ENCODE results near the gene PRDX1. TPM values are rescaled to one million over a fixed set of nuclear protein-coding genes. Genes with fewer than 3 reads are reported as not detected.
"Not testable (repeated sequence)": the region's sequence is repeated elsewhere in the genome, so short reads cannot be mapped to it uniquely, and the experiment has no call there.

PRDX1 gene
- polyA plus RNA-seq, 1 donor, result 129 TPM

DNA sequence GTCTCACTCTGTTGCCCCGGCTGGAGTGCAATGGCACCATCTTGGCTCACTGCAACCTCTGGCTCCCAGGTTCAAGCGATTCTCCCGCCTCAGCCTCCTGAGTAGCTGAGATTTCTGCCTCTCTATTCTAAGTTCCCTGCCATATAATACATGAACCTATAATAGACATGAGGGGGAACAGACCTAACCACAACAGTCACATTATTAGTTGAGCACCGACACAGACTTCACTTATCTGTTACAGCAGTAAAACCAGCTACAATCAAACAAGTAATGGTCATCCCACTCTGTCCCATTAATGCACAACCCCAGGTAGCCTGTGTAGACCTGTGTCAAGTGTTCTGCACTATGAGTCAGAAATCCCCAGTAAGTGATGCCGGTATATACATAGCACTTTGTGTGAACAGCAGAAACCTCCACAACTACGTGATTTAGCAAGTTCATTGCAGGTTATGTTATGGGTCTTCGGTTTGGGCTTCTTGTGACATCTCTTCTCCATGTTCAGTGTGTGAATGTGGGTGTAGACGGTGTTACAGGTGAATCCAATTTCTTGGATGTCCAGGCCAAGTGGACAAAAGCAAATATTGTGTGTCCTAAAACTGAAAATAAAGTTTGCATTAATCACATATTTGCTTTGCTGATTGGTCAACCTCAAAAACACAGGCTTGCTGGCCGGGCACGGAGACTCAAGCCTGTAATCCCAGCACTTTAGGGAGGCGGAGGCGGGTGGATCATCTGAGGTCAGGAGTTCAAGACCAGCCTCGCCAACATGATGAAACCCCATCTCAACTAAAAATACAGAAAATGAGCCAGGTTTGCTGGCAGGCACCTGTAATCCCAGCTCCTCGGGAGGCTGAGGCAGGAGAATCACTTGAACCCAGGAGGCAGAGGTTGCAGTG lies 18.0 kb downstream of the PRDX1 start:
- DNase-seq, result no peak

- DNase-seq, result no peak
Measured at GRCh38 chr1:45501505-45501859, 20.2 kb downstream of the PRDX1 start.

DNA sequence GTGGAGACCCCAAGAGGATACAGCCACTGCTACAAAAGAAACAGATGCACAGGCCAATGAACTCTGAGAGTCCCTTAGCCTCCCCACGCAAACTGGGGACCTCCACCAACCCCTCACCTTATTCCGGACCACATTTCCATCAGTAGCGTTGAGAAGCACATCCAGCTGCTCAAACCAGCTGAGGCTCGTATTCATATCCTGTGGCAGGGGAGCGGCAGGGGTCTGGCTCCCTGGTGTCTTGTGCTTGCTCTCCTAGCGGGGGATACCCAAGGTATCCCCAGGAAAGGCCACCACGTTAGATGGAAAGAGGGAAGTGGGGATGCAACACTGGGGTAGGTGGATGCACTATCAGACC lies 22.3 kb downstream of the PRDX1 start:
- no peak for DNase-seq

DNA sequence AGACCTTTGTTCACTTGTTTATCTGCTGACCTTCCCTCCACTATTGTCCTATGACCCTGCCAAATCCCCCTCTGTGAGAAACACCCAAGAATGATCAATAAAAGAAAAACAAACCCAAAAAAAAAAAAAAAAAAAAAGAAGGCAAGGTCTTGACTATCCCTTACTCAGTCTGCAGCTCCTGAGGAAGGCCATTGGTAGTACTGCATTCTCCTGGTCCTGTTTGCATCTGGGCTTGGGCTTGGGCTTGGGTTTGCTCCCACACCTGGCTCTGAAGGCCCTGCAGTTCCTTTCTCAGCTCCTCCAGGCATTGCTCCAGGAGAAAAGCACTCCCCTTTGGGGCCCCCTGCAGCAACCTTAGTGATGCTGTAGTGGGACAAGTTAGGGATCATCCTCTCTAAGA lies 23.4 kb downstream of the PRDX1 start:
- DNase-seq, result no peak

- peak; percentile 46 for DNase-seq
Measured at GRCh38 chr1:45493116-45493697, 28.5 kb downstream of the PRDX1 start.

GRCh38 chr1:45492691-45493090 lies 29.0 kb downstream of the PRDX1 start:
- DNase-seq, result no peak

GRCh38 chr1:45491487-45492260 lies 30.0 kb downstream of the PRDX1 start:
- DNase-seq, result no peak

DNA sequence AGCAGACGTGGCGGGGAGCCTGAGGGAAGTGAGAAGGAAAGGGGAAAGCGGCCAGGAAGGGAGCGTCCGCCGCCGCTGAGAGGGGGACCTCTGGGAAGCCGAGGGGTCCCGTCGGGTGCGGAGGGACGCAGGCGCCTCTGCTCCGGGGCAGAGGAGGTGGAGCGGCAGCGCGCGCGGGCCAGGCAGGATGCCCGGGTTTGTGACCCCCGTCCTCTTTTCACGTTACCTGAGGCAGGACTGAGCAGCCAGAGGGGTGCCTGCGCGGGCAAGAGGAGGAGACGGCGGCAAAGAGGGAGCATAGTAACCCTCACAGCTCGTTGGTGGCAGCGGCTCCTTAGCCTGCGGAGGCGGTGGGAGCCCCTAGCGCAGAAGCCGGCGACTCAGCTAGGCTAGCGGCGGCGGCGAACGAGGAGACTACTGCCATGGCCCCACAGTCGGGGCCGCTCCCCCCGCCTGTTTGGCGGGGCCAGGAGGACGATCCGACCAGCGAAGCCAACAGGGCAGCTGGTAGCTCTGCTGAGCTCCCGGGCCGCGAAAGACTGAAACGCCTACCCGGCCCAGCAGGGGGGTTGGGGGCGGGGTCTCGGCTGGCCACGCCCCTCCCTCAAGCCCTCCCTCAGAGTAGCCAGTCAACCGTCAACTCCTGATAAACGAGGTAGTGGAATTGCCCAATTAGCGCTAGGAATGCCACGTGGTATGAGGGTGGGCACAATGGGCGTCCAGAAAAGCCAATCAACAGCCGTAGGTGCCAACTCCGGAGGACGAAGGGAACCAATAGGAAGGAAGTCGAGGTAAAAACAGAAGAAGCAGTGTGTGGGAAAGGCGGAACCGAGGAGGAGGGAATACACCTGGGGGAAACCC lies 30.8 kb downstream of the PRDX1 start, which contains the start of gene TESK2:
Gene TESK2, minus strand, starts transcription at position 538 of the 861 bp plus-strand sequence. CDS start 33,378 bp downstream, outside the sequence.
- peak; percentile 96 for DNase-seq

DNA sequence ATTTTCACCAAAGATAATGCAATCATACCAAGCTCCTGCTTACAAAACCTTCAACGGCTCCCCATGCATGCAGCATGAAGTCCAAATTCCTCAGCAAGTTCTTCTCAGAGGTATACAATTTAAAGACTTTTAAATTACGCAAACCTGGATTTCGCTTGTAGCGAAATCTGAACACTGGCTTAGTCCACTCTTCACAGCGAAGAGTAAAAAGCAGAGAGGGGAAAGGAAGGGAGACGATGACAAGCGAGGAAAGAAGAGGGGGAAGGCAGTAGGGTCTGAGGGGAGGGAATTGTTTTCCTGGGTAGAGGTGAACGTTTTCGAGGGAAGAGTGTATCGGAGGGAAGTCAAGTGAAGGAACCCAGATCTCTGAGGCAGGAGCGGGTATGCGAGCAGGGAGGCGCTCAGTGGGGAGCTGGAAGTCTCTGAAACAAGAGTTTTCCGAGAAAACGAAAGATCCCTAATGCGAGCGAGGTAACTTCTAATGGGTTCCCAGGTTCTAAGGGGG lies 31.5 kb downstream of the PRDX1 start:
- DNase-seq, result no peak

GRCh38 chr1:45489379-45489778 lies 32.3 kb downstream of the PRDX1 start:
- DNase-seq, result not testable (repeated sequence)

DNA sequence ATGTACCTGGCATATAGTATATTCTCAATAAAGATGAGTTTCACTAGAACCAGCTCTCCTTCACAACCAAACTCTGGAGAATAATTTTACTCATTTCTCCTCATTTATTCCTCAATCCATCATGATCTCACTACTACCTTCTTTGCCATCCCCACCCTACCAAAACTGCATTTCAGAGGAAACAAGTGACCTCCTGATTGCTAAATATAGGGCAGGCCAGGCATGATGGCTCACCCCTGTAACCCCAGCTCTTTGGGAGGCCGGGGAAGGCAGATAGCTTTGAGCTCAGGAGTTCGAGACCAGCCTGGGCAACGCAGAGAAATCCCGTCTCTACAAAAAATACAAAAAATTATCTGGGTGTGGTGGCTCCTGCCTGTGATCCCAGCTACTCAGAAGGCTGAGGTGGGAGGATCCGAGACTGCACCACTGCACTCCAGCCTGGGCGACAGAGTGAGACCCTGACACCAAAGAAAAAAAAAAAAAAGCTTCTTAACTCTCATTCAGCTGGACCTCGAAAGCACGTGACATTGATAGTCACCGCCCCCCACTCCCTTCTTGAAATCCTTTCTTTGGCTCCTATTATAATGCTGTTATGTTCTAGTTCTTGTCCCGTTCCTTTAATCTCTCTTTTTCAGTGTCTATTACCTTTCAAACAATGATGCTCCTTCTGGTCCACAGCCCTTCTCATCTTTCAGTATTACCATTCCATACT lies 32.9 kb downstream of the PRDX1 start:
- no peak for DNase-seq

GRCh38 chr1:45485949-45486348 lies 35.7 kb downstream of the PRDX1 start:
- no peak for DNase-seq

- DNase-seq, result no peak
Measured at GRCh38 chr1:45479039-45479748, 42.5 kb downstream of the PRDX1 start.

DNA sequence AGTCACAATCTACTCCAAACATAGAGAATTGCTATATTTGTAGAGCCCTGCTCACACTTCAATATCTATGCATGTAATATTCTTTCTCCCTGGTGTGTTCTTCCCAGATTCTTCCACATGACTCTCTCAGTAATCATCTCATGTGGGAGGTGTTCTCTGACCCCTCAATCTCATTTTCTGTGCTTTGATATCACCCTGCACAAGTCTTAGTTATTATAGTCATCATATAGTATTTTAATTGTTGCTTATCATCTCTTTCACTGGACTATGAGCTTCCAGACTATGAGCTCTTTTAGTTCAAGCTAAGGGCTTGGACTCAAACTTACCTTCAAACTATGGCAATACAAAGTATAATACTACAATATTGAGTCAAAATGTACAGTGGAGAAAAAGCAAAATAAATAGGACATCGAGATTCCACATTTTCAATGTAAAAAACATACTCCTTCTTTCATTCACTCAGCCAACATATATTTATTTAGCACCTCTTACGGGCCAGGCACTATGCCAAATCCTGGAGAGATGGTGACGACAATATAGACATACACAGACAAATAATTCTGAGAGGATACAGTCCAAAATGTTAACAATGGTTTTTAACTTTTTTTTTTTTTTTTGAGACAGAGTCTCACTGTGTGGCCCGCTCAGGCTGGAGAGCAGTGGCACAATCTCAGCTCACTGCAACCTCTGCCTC lies 43.4 kb downstream of the PRDX1 start:
- no peak for DNase-seq

- DNase-seq, result no peak
Measured at GRCh38 chr1:45477646-45478045, 44.0 kb downstream of the PRDX1 start.

GRCh38 chr1:45474194-45474593 lies 47.5 kb downstream of the PRDX1 start:
- not testable (repeated sequence) for DNase-seq

DNA sequence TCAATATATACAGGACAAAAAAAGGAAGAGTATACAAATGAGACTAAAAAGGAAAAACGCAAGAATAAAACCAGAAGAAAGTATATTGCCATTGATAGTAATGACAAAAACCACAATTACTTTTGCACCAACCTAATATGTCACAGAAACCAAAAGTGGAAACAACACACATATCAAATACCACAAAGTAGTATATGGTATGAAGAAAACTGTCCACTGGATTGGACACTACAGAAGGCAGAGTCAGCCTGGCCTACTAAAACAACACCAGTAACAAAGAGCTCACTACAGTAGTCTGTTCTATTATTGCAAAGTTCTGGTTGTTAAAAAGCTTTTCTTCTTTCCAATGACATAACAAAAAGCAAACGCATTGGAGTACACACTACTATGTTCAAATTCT lies 48.4 kb downstream of the PRDX1 start:
- no peak for DNase-seq

- no peak for DNase-seq
Measured at GRCh38 chr1:45470306-45470798, 51.3 kb downstream of the PRDX1 start.

- not testable (repeated sequence) for DNase-seq
Measured at GRCh38 chr1:45467353-45467752, 54.3 kb downstream of the PRDX1 start.

GRCh38 chr1:45465277-45465676 lies 56.4 kb downstream of the PRDX1 start:
- DNase-seq, result no peak
